ENCODE results near the gene AGXT.

AGXT gene

GRCh38 chr2:240869956-240870875 lies 1.6 kb downstream of the AGXT start:
- no peak for DNase-seq

GRCh38 chr2:240871071-240871958 lies 2.7 kb downstream of the AGXT start:
- DNase-seq: no peak

GRCh38 chr2:240872317-240873097 lies 3.9 kb downstream of the AGXT start:
- DNase-seq: no peak

GRCh38 chr2:240873098-240873788 lies 4.6 kb downstream of the AGXT start:
- no peak for DNase-seq

- no peak for DNase-seq
These were observed 5.4 kb downstream of the AGXT start for GRCh38 chr2:240873805-240874714.

- DNase-seq: no peak
These were observed 6.1 kb downstream of the AGXT start for GRCh38 chr2:240874715-240875227.

- no peak for DNase-seq
These were observed 6.8 kb downstream of the AGXT start for GRCh38 chr2:240875228-240876034.

- DNase-seq: no peak
These were observed 7.4 kb downstream of the AGXT start for GRCh38 chr2:240876035-240876474.

GRCh38 chr2:240876475-240877251 lies 8.0 kb downstream of the AGXT start:
- no peak for DNase-seq

GRCh38 chr2:240877460-240878340 lies 9.1 kb downstream of the AGXT start:
- DNase-seq: no peak

GRCh38 chr2:240878341-240878936 lies 9.8 kb downstream of the AGXT start:
- DNase-seq: no peak

- DNase-seq: no peak
These were observed 10.5 kb downstream of the AGXT start for GRCh38 chr2:240879105-240879504.

GRCh38 chr2:240881913-240882312 lies 13.3 kb downstream of the AGXT start:
- DNase-seq: no peak

- DNase-seq: no peak
These were observed 15.6 kb downstream of the AGXT start for GRCh38 chr2:240884221-240884620.

- DNase-seq: no peak
These were observed 16.1 kb downstream of the AGXT start for GRCh38 chr2:240884745-240885144.

- DNase-seq: no peak
These were observed 16.9 kb downstream of the AGXT start for GRCh38 chr2:240885566-240885965.

GRCh38 chr2:240886023-240886565 lies 17.5 kb downstream of the AGXT start:
- DNase-seq: no peak

Measured in CD4-positive, alpha-beta T cell treated with Interleukin-6 for 4 hours (primary cell).